GM12875 (cell line): ENCODE data around the gene CLDN15.
"Not testable (repeated sequence)": the region's sequence is repeated elsewhere in the genome, so short reads cannot be mapped to it uniquely, and the experiment has no call there.

Source experiments
- H3K4me3 ChIP-seq: one replicate; pipeline ENCODE4 v1.5.1; 2011; ENCODE audit warnings: low read depth, low read length, control low read depth
- CTCF ChIP-seq: IDR thresholded peaks from 2 replicates; pipeline ENCODE4 v1.5.1; 2011; ENCODE audit warnings: low read depth, mild to moderate bottlenecking, control low read depth, inconsistent platforms, low read length, moderate library complexity, borderline replicate concordance; ENCODE audit not compliant: insufficient read depth

The CLDN15 gene

GRCh38 chr7:101208794-101209193, 28.8 kb downstream of the CLDN15 start:
- TF ChIP-seq CTCF, result no peak
- H3K4me3 ChIP-seq, result no peak overlapping the region

DNA sequence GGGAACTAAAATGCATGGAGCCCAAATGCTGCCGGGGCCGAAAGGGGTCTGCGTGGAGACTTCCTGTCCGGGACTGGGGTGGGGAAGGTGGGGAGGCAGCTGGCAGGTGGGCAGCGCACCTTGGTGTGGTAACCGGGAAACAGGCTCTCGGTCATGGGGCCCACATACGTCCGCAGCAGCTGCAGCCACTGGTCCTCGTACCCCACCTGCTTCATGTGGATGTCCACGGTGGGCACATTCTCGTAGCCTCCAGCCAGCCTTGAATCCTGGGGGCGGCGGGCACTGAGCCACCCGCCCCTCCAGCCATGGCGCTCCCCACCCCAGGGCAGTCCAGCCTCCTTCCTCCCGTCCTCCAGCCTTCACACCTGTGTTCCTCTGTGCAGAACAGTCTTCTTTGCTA, 30.1 kb downstream of the CLDN15 start:
- TF ChIP-seq CTCF, result no peak

DNA sequence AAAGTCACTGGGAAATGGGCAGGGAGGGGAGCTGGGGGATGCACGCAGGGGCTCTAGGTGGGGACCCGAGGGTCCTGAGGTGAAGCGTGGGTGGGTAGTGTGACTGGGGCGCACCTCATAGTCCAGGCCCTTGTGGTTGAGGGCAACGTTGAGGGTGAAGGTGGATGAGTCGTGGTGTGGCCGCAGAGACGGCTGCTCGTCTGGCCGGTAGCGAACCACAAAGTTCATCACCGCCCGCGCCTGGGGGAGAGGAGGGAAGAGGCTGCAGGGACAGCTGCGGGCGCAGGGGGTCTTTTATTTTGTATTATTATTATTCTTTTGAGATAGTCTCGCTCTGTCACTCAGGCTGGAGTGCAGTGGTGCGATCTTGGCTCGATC, 30.9 kb downstream of the CLDN15 start:
- no peak for TF ChIP-seq CTCF
- H3K4me3 ChIP-seq, result no peak overlapping the region

More for the DNA sequence above, 30.1 kb downstream of the CLDN15 start:
- no peak overlapping the region for H3K4me3 ChIP-seq

DNA sequence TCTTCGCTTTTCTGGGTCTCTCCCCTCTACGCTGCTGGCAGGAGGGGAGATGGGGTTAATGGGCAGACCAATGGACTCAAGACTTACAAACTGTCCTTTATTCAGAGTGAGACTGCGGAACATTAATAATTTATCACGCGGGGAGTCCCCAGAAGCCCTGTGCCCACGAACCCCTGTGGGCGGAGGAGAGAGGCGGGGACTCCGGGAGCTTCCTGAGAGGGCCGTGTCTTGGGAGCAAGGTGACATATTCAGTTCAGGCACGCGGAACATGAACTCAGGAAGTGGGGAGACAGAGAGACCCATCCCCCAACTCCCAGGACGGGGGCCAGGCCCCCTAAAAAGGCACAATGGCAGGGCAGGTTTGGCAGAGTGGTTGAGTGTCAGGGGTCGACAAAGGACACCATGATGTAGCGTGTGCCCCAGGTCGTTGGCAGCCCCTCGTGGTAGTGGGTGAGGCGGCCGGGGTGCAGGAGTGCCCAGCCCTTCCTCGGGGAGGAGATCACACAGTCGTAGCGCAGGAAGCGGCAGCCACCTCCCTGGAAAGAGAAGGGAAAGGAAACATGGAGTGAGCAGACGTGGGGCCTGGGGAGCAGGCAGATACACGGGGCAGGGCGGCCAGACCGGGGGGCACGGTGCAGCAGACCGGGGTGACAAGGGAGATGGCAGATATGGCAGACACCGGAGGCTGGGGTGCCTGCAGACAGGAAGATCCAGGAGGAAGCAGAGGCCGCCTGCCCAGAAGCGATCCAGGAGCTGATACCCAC, 31.5 kb downstream of the CLDN15 start:
- no peak overlapping the region for H3K4me3 ChIP-seq
- no peak for TF ChIP-seq CTCF

DNA sequence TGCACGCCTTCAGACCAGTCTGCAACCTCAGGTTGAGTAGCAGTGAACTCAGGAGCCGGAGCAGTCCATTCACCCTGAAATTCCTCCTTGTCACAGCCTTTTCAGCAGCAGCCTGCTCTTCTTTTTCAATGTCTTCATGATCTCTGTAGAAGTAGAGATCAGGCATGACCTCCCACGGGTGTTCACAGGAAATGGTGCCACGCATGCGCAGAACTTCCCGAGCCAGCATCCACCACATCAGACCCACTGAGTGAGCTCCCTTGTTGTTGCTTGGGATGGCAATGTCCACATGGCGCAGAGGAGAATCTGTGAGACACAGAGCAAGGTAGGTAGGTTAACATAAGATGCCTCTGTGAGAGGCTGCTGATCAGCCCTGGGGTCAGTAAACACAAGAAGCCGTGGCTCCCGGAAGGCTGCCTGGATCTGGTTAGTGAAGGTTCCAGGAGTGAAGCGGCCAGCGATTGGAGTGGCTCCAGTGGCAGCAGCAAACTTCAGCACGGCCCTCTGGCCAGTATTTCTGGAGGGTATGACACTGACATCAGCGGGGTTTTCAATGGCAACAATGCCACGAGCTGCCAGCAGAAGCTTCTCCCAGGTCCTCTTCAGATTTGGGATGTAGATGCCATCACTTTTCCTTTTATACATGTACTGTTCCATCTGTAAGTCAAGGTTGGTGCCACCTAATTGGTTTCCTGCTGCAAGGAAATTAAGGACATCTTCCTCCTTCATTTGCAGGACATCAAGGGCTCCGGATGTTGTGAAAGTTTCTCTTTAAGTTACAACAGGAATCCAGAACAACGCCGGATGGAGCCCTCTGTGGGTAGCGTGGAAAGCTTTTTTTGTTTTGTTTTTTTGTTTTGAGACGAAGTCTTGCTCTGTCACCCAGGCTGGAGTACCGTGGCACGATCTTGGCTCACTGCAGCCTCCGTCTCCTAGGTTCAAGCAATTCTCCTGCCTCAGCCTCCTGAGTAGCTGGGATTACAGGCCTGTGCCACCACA, 33.6 kb downstream of the CLDN15 start:
- H3K4me3 ChIP-seq, result not testable (repeated sequence)

- no peak for TF ChIP-seq CTCF
- no peak overlapping the region for H3K4me3 ChIP-seq
Measured at GRCh38 chr7:101202603-101202918, 35.0 kb downstream of the CLDN15 start.

- H3K4me3 ChIP-seq, result no peak overlapping the region
- no peak for TF ChIP-seq CTCF
Measured at GRCh38 chr7:101201695-101202602, 35.7 kb downstream of the CLDN15 start.
